Esophagus muscularis mucosa (tissue), 3 donors: ENCODE results near the gene LAG3.

Experiments
- POLR2A ChIP-seq: fragments of 450-650 bp; IDR thresholded peaks from one replicate; pipeline ENCODE4 v1.6.1; 2017; ENCODE audit warnings: antibody characterized with exemption, moderate library complexity, mild to moderate bottlenecking, low read depth
- POLR2AphosphoS5 ChIP-seq, 2 donors: sonication (generic); formaldehyde crosslinking; IDR thresholded peaks; one replicate each; pipeline ENCODE4 v1.6.1; 2017; ENCODE audit warnings: antibody characterized with exemption in 2 of 2
- TF ChIP-seq, protein P1 (sequence below), 3 experiments: fragments of 200-600 bp in 2 of 3; fragments of 450-650 bp in 1 of 3; sonication (generic) in 2 of 3; IDR thresholded peaks; one replicate each; pipeline ENCODE4 v1.5.1; 2017 to 2019; ENCODE audit warnings: antibody characterized with exemption in 3 of 3, mild to moderate bottlenecking in 2 of 3, moderate library complexity in 1 of 3

DNA sequence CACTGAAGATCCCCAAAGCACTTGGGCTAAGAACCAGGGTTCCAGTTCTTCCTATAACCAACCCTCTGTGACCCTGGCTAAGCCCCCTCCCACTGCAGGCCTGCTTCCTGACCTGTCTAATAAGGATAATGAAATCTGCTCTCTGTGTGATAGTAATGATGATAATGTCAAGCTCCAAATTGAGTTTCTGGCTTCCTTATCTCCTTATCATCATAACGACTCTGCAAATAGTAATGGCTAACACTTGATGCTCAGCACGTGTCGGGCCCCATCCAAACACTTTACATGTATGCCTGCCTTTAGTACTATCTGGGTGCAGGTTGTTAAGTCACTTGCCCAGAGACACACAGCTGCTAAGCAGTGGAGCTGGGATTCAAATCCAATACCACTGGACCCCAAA, 44.3 kb downstream of the LAG3 start:
- TF ChIP-seq, protein P1, sequence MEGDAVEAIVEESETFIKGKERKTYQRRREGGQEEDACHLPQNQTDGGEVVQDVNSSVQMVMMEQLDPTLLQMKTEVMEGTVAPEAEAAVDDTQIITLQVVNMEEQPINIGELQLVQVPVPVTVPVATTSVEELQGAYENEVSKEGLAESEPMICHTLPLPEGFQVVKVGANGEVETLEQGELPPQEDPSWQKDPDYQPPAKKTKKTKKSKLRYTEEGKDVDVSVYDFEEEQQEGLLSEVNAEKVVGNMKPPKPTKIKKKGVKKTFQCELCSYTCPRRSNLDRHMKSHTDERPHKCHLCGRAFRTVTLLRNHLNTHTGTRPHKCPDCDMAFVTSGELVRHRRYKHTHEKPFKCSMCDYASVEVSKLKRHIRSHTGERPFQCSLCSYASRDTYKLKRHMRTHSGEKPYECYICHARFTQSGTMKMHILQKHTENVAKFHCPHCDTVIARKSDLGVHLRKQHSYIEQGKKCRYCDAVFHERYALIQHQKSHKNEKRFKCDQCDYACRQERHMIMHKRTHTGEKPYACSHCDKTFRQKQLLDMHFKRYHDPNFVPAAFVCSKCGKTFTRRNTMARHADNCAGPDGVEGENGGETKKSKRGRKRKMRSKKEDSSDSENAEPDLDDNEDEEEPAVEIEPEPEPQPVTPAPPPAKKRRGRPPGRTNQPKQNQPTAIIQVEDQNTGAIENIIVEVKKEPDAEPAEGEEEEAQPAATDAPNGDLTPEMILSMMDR (IDR thresholded peaks at IDR 0.05) = no peak
- TF ChIP-seq POLR2AphosphoS5 (IDR thresholded peaks at IDR 0.05) = no peak
- no peak for TF ChIP-seq POLR2A
